GM12872 (cell line): ENCODE data around the gene NR4A3.

Source experiments
- CTCF ChIP-seq: IDR thresholded peaks from 3 replicates; pipeline ENCODE4 v1.5.1; 2011; ENCODE audit warnings: low read depth, mild to moderate bottlenecking, low read length, moderate library complexity; ENCODE audit not compliant: insufficient read depth

The NR4A3 gene

GRCh38 chr9:99785010-99785590, 36.6 kb upstream of the NR4A3 start:
- TF ChIP-seq CTCF, result no peak

- TF ChIP-seq CTCF, result no peak
These were observed 34.1 kb upstream of the NR4A3 start for GRCh38 chr9:99787556-99787955.

- TF ChIP-seq CTCF, result no peak
These were observed 28.2 kb upstream of the NR4A3 start for GRCh38 chr9:99793528-99793927.

GRCh38 chr9:99796231-99796630, 25.5 kb upstream of the NR4A3 start:
- TF ChIP-seq CTCF, result no peak

GRCh38 chr9:99801775-99802174, 19.9 kb upstream of the NR4A3 start:
- no peak for TF ChIP-seq CTCF

GRCh38 chr9:99803694-99804093, 18.0 kb upstream of the NR4A3 start:
- TF ChIP-seq CTCF, result no peak

GRCh38 chr9:99807276-99807852, 14.3 kb upstream of the NR4A3 start:
- peak; percentile 73 for TF ChIP-seq CTCF

- TF ChIP-seq CTCF, result no peak
These were observed 13.7 kb upstream of the NR4A3 start for GRCh38 chr9:99807956-99808355.
